Stomach (tissue), 4 donors: ENCODE results near the gene KEL.

ENCODE experiments used
- CTCF ChIP-seq, 7 experiments: fragments of 450-650 bp in 4 of 7; fragments of 200-600 bp in 3 of 7; sonication (generic) in 3 of 7; IDR thresholded peaks; one replicate each; pipeline ENCODE4 v1.5.1; 2016 to 2019; ENCODE audit warnings: antibody characterized with exemption in 7 of 7, control low read depth in 2 of 7, mild to moderate bottlenecking in 1 of 7
- EP300 ChIP-seq: sonication (generic); formaldehyde crosslinking; IDR thresholded peaks from one replicate; pipeline ENCODE4 v1.6.1; 2017; ENCODE audit warnings: antibody characterized with exemption
- POLR2A ChIP-seq, 4 donors: fragments of 450-650 bp; IDR thresholded peaks; one replicate each; pipeline ENCODE4 v1.6.1; 2016; ENCODE audit warnings: antibody characterized with exemption in 4 of 4, control low read depth in 2 of 4, mild to moderate bottlenecking in 1 of 4, moderate library complexity in 1 of 4
- POLR2AphosphoS5 ChIP-seq, 3 donors: sonication (generic); formaldehyde crosslinking; IDR thresholded peaks; one replicate each; pipeline ENCODE4 v1.6.1; 2016; ENCODE audit warnings: antibody characterized with exemption in 3 of 3

GRCh38 chr7:142898377-142899170 lies 63.6 kb downstream of the KEL start:
- TF ChIP-seq POLR2A (IDR thresholded peaks at IDR 0.05) (no peak), POLR2AphosphoS5 (IDR thresholded peaks at IDR 0.05) (no peak), CTCF (IDR thresholded peaks at IDR 0.05) (no peak), EP300 (no peak)
